ENCODE data around the gene SLC12A4. TPM values are rescaled to one million over a fixed set of nuclear protein-coding genes. Genes with fewer than 3 reads are reported as not detected.
A peak's percentile ranks its signal among the peaks of the same experiment; 100 is the strongest.

The SLC12A4 gene
- total RNA-seq, 8 experiments from 2014 or later = 5.0 to 54.9 (median 21.4) TPM

DNA sequence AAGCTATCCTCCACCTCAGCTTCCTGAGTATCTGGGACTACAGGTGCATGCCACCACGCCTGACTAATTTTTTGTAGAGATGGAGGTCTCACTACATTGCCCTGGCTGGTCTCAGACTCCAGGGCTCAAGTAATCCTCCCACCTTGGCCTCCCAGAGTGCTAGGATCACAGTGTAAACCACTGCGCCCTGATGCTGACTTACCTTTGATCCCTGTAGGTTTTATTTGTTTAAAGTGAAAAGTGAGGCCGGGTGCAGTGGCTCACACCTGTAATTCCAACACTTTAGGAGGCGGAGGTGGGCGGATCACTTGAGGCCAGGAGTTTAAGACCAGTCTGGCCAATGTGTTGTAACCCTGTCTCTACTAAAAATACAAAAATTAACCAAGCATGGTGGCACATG lies 66.7 kb downstream of the SLC12A4 start:
- no peak for ATAC-seq (replicated peaks in 6 of 8)
- Histone ChIP-seq H3K27ac (no peak overlapping the region), H3K4me1 (replicated peaks in 1 of 2) (peaks cover 0 to 2% of the 10 kb centered on the region in 2 donors), H3K4me3 (no peak overlapping the region)
- in situ Hi-C loops (cut with MboI; ENCODE audit: low pct_unique_long_range_greater_than_20kb in 2 of 9, low sequenced_read_pairs in 9 of 9, unreplicated experiment in 9 of 9) = no loop called here
- WGBS, 10 experiments = 82 to 100% (median 98%) methylated on average over 1 to 4 of the region's 5 CpGs; no CpG with 5 or more reads in 2 of the 10 experiments

DNA sequence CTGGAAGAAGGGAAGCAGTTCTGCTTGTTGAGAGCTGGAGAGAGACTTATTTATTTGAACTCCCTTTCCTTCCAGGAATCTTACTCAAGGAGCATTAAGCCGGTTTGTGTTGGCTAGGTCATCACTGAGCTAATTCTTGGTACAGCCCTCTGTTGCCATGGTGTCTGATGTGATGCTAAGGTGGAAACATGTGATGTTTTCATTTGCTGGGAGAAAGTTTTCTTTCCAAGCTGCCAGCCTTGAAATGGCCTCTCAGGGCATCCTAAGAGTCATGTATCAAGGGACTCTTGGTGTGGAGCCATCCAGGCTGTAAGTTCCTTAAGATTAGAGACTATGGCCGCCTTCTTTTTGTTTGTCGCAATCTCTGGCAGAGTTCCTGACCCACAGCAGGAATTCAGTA lies 71.2 kb downstream of the SLC12A4 start:
- WGBS, 10 experiments = 46 to 100% (median 78%) methylated on average over 1 to 3 of the region's 3 CpGs; no CpG with 5 or more reads in 2 of the 10 experiments
- peaks cover 10 to 11% of the 10 kb centered on the region in 2 donors for H3K4me1 ChIP-seq (replicated peaks in 1 of 2)
- peak in 5 of 8 experiments; percentile 4 to 58 (median 11) for ATAC-seq (replicated peaks in 6 of 8)
- no peak overlapping the region for H3K4me3 ChIP-seq
- H3K27ac ChIP-seq = no peak overlapping the region
- in situ Hi-C loops (cut with MboI; ENCODE audit: low pct_unique_long_range_greater_than_20kb in 2 of 9, low sequenced_read_pairs in 9 of 9, unreplicated experiment in 9 of 9) = no loop called here

DNA sequence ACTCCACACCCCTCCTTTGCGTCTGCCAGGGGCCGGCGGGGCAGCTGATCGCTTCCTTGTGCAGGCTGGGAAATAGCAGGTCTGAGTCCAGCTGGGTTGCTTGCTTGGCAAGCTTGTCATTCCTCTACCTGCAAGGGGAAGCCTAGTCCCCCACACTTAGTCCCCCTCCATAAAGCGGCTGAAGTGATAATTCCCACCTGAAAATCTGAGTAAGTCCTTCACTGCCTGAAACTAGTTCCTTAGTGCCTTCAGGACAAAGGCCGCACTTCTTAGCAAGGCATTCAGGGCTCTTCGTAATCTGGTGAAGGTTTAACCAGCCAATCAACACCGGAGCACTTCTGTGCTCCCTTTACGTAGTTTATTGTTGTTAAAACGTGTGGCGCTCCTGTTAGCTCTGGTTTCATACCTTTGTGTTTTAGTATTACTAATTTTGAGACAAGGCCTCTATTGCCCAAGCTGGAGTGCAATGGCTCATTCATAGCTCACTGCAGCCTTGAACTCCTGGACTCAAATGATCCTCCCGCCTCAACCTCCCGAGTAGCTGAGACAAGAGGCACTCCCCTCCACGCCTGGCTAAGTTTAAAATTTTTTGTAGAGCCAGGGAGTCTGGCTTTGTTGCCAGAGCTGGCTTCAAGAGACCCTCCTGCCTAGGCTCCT lies 74.6 kb downstream of the SLC12A4 start:
- ATAC-seq (replicated peaks in 6 of 8) = peak in 1 of 8 experiments; percentile 1

More for the DNA sequence above, 74.6 kb downstream of the SLC12A4 start:
- Histone ChIP-seq H3K4me1 (replicated peaks in 1 of 2) (peaks cover 10 to 13% of the 10 kb centered on the region in 2 donors), H3K4me3 (peak overlapping the region; percentile 81 to 98 (median 96)), H3K27ac (peak overlapping the region; percentile 87 to 96)
- in situ Hi-C loops (cut with MboI; ENCODE audit: low pct_unique_long_range_greater_than_20kb in 2 of 9, low sequenced_read_pairs in 9 of 9, unreplicated experiment in 9 of 9) = no loop called here
- WGBS, 10 experiments = 0 to 60% (median 27%) methylated on average over 1 to 10 of the region's 14 CpGs; no CpG with 5 or more reads in 2 of the 10 experiments

Other genes starting within 250 kb of the SLC12A4 start
- 10 to 100 TPM; 13.1 to 48.8 (median 30.5) TPM for gene GFOD2, start 249.3 kb downstream of the SLC12A4 start, total RNA-seq
- gene RANBP10, start 162.1 kb downstream of the SLC12A4 start, total RNA-seq = 10 to 100 TPM in 2 of 8 experiments, 1 to 10 TPM in 6; 4.3 to 19.8 (median 7.6) TPM
- 10 to 100 TPM in 1 of 8 experiments, 1 to 10 TPM in 7; 1.0 to 13.0 (median 3.0) TPM for gene TSNAXIP1, start 161.7 kb downstream of the SLC12A4 start, total RNA-seq
- 10 to 100 TPM; 17.6 to 26.9 (median 23.1) TPM for gene THAP11, start 126.3 kb downstream of the SLC12A4 start, total RNA-seq
- gene NUTF2, start 121.7 kb downstream of the SLC12A4 start, total RNA-seq = 100 to 1,000 TPM in 5 of 8 experiments, 10 to 100 TPM in 3; 52.2 to 122 (median 108) TPM
- 10 to 100 TPM; 21.4 to 42.8 (median 34.0) TPM for gene CENPT, start 120.9 kb downstream of the SLC12A4 start, total RNA-seq
- 10 to 100 TPM; 25.2 to 60.8 (median 46.9) TPM for gene EDC4, start 95.6 kb downstream of the SLC12A4 start, total RNA-seq
- 1 to 10 TPM in 1 of 8 experiments, under 1 TPM in 5, not detected in 2; 0.33 to 1.3 (median 0.68) TPM for gene NRN1L, start 83.8 kb downstream of the SLC12A4 start, total RNA-seq
- gene PSKH1, start 75.4 kb downstream of the SLC12A4 start, total RNA-seq = 10 to 100 TPM in 6 of 8 experiments, 1 to 10 TPM in 2; 7.2 to 35.2 (median 13.9) TPM
- gene CTRL, start 36.8 kb downstream of the SLC12A4 start, total RNA-seq = 1 to 10 TPM in 6 of 8 experiments, under 1 TPM in 2; 0.66 to 3.7 (median 2.3) TPM
- 100 to 1,000 TPM in 1 of 8 experiments, 10 to 100 TPM in 7; 22.7 to 134 (median 36.9) TPM for gene PSMB10, start 31.8 kb downstream of the SLC12A4 start, total RNA-seq
- 10 to 100 TPM in 4 of 8 experiments, 1 to 10 TPM in 4; 3.2 to 20.0 (median 8.0) TPM for gene LCAT, start 24.5 kb downstream of the SLC12A4 start, total RNA-seq
- under 1 TPM in 1 of 8 experiments, not detected in 7; 0.66 TPM for gene DPEP3, start 11.9 kb upstream of the SLC12A4 start, total RNA-seq
- under 1 TPM in 3 of 8 experiments, not detected in 5; 0.13 to 0.57 (median 0.42) TPM for gene DPEP2, start 30.8 kb upstream of the SLC12A4 start, total RNA-seq
- not detected for gene DPEP2NB, start 47.3 kb upstream of the SLC12A4 start, total RNA-seq
- 10 to 100 TPM in 3 of 8 experiments, 1 to 10 TPM in 5; 5.6 to 15.8 (median 9.0) TPM for gene DDX28, start 54.6 kb upstream of the SLC12A4 start, total RNA-seq
- 10 to 100 TPM in 7 of 8 experiments, 1 to 10 TPM in 1; 9.0 to 19.2 (median 12.8) TPM for gene DUS2, start 54.6 kb upstream of the SLC12A4 start, total RNA-seq
- gene NFATC3, start 116.7 kb upstream of the SLC12A4 start, total RNA-seq = 10 to 100 TPM; 14.0 to 27.0 (median 19.1) TPM